ENCODE results near the gene LUC7L3. TPM values are rescaled to one million over a fixed set of nuclear protein-coding genes. Genes with fewer than 3 reads are reported as not detected.
"Not testable (repeated sequence)": the region's sequence is repeated elsewhere in the genome, so short reads cannot be mapped to it uniquely, and the experiment has no call there.

The LUC7L3 gene
- total RNA-seq, 1 donor from 2014 or later: 222 TPM

DNA sequence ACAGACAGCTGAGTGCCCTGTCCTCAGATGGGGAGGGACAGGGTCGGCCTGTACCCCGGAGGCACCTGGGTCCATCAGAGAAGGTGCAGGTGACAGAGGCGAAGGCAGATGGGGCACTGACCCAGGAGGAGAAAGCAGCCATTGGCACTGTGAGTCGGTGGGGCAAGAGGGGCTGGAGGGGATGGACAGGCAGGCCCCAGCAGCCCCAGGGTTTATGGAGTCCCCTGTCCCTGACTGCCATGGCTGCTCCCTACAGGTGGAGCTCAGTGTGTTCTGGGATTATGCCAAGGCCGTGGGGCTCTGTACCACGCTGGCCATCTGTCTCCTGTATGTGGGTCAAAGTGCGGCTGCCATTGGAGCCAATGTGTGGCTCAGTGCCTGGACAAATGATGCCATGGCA is 43.8 kb upstream of the LUC7L3 start:
- H3K27ac Mint-ChIP-seq (ENCODE audit: unreplicated experiment): no peak overlapping the region
- H3K27me3 Mint-ChIP-seq (ENCODE audit: unreplicated experiment): peaks cover 9% of the 10 kb centered on the region
- H3K9me3 Mint-ChIP-seq (ENCODE audit: unreplicated experiment): no peaks in the 10 kb centered on the region
- no peak overlapping the region for H3K4me3 Mint-ChIP-seq (ENCODE audit: unreplicated experiment)
- DNase-seq: no peak
- TF ChIP-seq, protein P1, sequence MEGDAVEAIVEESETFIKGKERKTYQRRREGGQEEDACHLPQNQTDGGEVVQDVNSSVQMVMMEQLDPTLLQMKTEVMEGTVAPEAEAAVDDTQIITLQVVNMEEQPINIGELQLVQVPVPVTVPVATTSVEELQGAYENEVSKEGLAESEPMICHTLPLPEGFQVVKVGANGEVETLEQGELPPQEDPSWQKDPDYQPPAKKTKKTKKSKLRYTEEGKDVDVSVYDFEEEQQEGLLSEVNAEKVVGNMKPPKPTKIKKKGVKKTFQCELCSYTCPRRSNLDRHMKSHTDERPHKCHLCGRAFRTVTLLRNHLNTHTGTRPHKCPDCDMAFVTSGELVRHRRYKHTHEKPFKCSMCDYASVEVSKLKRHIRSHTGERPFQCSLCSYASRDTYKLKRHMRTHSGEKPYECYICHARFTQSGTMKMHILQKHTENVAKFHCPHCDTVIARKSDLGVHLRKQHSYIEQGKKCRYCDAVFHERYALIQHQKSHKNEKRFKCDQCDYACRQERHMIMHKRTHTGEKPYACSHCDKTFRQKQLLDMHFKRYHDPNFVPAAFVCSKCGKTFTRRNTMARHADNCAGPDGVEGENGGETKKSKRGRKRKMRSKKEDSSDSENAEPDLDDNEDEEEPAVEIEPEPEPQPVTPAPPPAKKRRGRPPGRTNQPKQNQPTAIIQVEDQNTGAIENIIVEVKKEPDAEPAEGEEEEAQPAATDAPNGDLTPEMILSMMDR (IDR thresholded peaks at IDR 0.05; ENCODE audit: partially characterized antibody, unreplicated experiment): no peak
- peaks cover 3% of the 10 kb centered on the region for H3K36me3 Mint-ChIP-seq (ENCODE audit: unreplicated experiment)
- no peaks in the 10 kb centered on the region for H3K4me1 Mint-ChIP-seq (ENCODE audit: low read depth, unreplicated experiment)

GRCh38 chr17:50676065-50676975 is 43.1 kb upstream of the LUC7L3 start:
- no peak overlapping the region for H3K27ac Mint-ChIP-seq (ENCODE audit: unreplicated experiment)
- TF ChIP-seq, protein P1 (IDR thresholded peaks at IDR 0.05; ENCODE audit: partially characterized antibody, unreplicated experiment): no peak
- peaks cover 3% of the 10 kb centered on the region for H3K4me1 Mint-ChIP-seq (ENCODE audit: low read depth, unreplicated experiment)
- H3K27me3 Mint-ChIP-seq (ENCODE audit: unreplicated experiment): peaks cover 9% of the 10 kb centered on the region
- no peak for DNase-seq
- H3K9me3 Mint-ChIP-seq (ENCODE audit: unreplicated experiment): no peaks in the 10 kb centered on the region
- H3K4me3 Mint-ChIP-seq (ENCODE audit: unreplicated experiment): no peak overlapping the region
- peaks cover 3% of the 10 kb centered on the region for H3K36me3 Mint-ChIP-seq (ENCODE audit: unreplicated experiment)

DNA sequence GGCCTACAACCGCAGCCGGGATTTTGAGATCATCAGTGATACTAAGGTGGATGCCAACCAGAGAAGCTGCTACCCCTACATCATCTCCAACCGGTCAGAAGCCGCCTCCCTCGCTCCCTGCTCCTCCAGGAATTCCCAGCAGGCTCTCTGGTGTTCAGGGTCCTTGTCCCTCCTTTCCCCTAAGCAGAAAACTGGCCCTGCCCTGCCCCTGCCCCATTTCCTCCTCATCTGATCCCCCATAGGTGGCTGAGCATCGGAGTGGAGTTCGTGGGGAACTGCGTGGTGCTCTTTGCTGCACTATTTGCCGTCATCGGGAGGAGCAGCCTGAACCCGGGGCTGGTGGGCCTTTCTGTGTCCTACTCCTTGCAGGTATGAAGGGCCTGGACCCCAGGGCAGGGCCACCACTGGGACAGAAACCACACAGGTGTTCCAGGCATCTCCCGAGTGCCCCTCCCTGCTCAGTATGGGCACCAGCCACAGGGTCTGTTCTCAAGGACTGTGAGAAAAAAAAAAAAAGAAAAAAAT is 41.5 kb upstream of the LUC7L3 start:
- Mint-ChIP-seq H3K9me3 (ENCODE audit: unreplicated experiment) (peaks cover 3% of the 10 kb centered on the region), H3K27me3 (ENCODE audit: unreplicated experiment) (peaks cover 9% of the 10 kb centered on the region), H3K4me1 (ENCODE audit: low read depth, unreplicated experiment) (peaks cover 8% of the 10 kb centered on the region), H3K4me3 (ENCODE audit: unreplicated experiment) (no peak overlapping the region), H3K27ac (ENCODE audit: unreplicated experiment) (no peak overlapping the region), H3K36me3 (ENCODE audit: unreplicated experiment) (peaks cover 3% of the 10 kb centered on the region)
- TF ChIP-seq, protein P1 (IDR thresholded peaks at IDR 0.05; ENCODE audit: partially characterized antibody, unreplicated experiment): no peak
- no peak for DNase-seq

DNA sequence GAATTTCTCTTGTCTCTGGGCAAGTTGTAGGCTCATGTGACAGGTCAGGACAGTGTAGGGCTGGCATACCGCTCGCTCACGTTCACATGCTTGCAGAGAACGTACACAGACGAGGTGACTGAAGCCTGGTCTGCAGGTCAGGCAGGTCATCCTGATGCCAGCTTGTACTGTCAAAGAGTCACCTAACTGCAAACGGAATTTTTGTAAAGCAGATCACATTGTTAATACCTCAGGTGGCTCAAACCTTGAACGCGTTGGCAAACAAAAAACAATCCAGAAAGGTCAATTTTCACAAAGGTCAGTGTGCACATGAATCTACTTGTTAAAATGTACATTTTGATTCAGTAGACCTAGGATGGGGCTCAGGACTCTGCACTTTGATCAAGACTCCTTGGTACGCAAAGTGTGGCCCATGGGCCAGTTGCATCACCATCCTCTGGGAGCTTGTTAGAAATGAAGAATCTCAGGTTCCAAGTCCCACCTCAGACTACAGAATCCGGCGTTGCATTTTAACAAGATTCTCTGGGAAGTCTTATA is 40.3 kb upstream of the LUC7L3 start:
- no peak for DNase-seq
- Mint-ChIP-seq H3K4me1 (ENCODE audit: low read depth, unreplicated experiment) (peaks cover 8% of the 10 kb centered on the region), H3K27me3 (ENCODE audit: unreplicated experiment) (peaks cover 9% of the 10 kb centered on the region), H3K4me3 (ENCODE audit: unreplicated experiment) (no peak overlapping the region), H3K9me3 (ENCODE audit: unreplicated experiment) (peaks cover 3% of the 10 kb centered on the region), H3K36me3 (ENCODE audit: unreplicated experiment) (peaks cover 3% of the 10 kb centered on the region), H3K27ac (ENCODE audit: unreplicated experiment) (no peak overlapping the region)
- TF ChIP-seq, protein P1 (IDR thresholded peaks at IDR 0.05; ENCODE audit: partially characterized antibody, unreplicated experiment): no peak

- H3K27me3 Mint-ChIP-seq (ENCODE audit: unreplicated experiment): peaks cover 5% of the 10 kb centered on the region
- no peak overlapping the region for H3K27ac Mint-ChIP-seq (ENCODE audit: unreplicated experiment)
- no peak overlapping the region for H3K4me3 Mint-ChIP-seq (ENCODE audit: unreplicated experiment)
- no peak for DNase-seq
- peaks cover 3% of the 10 kb centered on the region for H3K36me3 Mint-ChIP-seq (ENCODE audit: unreplicated experiment)
- peaks cover 3% of the 10 kb centered on the region for H3K9me3 Mint-ChIP-seq (ENCODE audit: unreplicated experiment)
- TF ChIP-seq, protein P1 (IDR thresholded peaks at IDR 0.05; ENCODE audit: partially characterized antibody, unreplicated experiment): no peak
- peaks cover 8% of the 10 kb centered on the region for H3K4me1 Mint-ChIP-seq (ENCODE audit: low read depth, unreplicated experiment)
These were observed 39.3 kb upstream of the LUC7L3 start for GRCh38 chr17:50680126-50680525.

- not testable (repeated sequence) for H3K27me3 Mint-ChIP-seq (ENCODE audit: unreplicated experiment); H3K27ac Mint-ChIP-seq (ENCODE audit: unreplicated experiment); H3K9me3 Mint-ChIP-seq (ENCODE audit: unreplicated experiment); DNase-seq; H3K4me3 Mint-ChIP-seq (ENCODE audit: unreplicated experiment); H3K36me3 Mint-ChIP-seq (ENCODE audit: unreplicated experiment); H3K4me1 Mint-ChIP-seq (ENCODE audit: low read depth, unreplicated experiment)
These were observed 38.7 kb upstream of the LUC7L3 start for GRCh38 chr17:50680543-50681262.
